ENCODE measurements around the gene SUPT4H1.

DNA sequence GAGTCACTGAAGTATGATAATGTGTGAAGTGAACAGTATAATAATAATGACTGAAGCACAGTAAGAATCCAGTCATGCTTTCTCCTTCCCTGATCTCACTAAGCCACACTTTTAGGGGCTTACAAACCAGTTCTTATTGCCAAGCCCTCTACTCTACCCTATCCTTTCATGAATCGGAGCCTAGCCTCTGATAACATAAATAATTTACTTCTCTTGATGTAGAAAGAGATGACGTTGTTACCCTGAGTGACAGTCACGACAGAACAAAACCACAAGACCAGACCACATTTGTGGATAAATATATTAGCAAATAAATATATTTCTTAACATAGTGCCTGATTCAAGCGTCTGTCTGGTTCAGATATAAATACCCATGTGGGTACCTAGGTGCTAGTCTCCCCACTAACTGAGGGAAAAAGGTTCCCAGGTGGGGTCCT lies 1.4 kb upstream of the SUPT4H1 start:
- no peak for TF ChIP-seq EZH2 (IDR thresholded peaks at IDR 0.05; ENCODE audit: low read length)
- TF ChIP-seq, protein P1, sequence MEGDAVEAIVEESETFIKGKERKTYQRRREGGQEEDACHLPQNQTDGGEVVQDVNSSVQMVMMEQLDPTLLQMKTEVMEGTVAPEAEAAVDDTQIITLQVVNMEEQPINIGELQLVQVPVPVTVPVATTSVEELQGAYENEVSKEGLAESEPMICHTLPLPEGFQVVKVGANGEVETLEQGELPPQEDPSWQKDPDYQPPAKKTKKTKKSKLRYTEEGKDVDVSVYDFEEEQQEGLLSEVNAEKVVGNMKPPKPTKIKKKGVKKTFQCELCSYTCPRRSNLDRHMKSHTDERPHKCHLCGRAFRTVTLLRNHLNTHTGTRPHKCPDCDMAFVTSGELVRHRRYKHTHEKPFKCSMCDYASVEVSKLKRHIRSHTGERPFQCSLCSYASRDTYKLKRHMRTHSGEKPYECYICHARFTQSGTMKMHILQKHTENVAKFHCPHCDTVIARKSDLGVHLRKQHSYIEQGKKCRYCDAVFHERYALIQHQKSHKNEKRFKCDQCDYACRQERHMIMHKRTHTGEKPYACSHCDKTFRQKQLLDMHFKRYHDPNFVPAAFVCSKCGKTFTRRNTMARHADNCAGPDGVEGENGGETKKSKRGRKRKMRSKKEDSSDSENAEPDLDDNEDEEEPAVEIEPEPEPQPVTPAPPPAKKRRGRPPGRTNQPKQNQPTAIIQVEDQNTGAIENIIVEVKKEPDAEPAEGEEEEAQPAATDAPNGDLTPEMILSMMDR (optimal IDR thresholded peaks at IDR 0.05 in 1 of 3, IDR thresholded peaks at IDR 0.05 in 1 of 3, conservative IDR thresholded peaks at IDR 0.05 in 1 of 3; ENCODE audit: extremely low read depth in 1 of 3, insufficient read depth in 2 of 3, low read length in 3 of 3) = no peak
